ENCODE results near the gene SLMAP. TPM values are rescaled to one million over a fixed set of nuclear protein-coding genes. Genes with fewer than 3 reads are reported as not detected.

Gene SLMAP
- total RNA-seq: 52.0 and 59.5 TPM in 2 replicates

GRCh38 chr3:57755741-57756527, at the start of gene SLMAP:
SLMAP (plus strand) TSS chr3:57756309; CDS start chr3:57757652, 1,343 bp downstream.

Other genes starting within 250 kb of the SLMAP start
- under 0.01 TPM in 2 replicates for gene DNAH12, start 212.0 kb upstream of the SLMAP start, total RNA-seq
- gene PDE12, start 200.0 kb upstream of the SLMAP start, total RNA-seq: 18.8 and 25.8 TPM in 2 replicates
- gene ARF4, start 159.0 kb upstream of the SLMAP start, total RNA-seq: 68.6 and 130 TPM in 2 replicates
- 21.2 and 26.9 TPM in 2 replicates for gene DENND6A, start 63.2 kb upstream of the SLMAP start, total RNA-seq